IMR-90 (cell line): ENCODE measurements around the gene HOXB2. TPM values are rescaled to one million over a fixed set of nuclear protein-coding genes. Genes with fewer than 3 reads are reported as not detected.

Experiments used
- ATAC-seq: fragments of 200-7000 bp; cut with Tn5 transposase; 2 replicates; pipeline ENCODE4 v1.9.1; 2020; ENCODE audit warnings: low read depth, mild to moderate bottlenecking, moderate library complexity
- BruUV-seq: library from RNA; stranded (reverse); fragments of 400-500 nt; replicated peaks from 2 replicates; lab custom pipeline; 2021; lab: Mats Ljungman, UMichigan
- CTCF ChIA-PET: fragments of 300-600 bp; formaldehyde crosslinking; extraction: SDS; loops from one replicate; lab custom pipeline; 2021; ENCODE audit warnings: antibody characterized with exemption; lab: Yijun Ruan, JAX
- POLR2A ChIA-PET: fragments of 300-600 bp; sonication (Branson Sonifier 250); formaldehyde crosslinking; loops from one replicate; lab custom pipeline; 2022; ENCODE audit warnings: antibody characterized with exemption; ENCODE audit not compliant: unreplicated experiment; lab: Charles Lee
- DNase-seq: peaks from one replicate; pipeline ENCODE4 v3.0.0; 2013
- H2AFZ ChIP-seq: replicated peaks from 2 replicates; pipeline ENCODE3; 2013; ENCODE audit warnings: low read length, mild to moderate bottlenecking; ENCODE audit not compliant: poor library complexity
- H2AK5ac ChIP-seq: 2 replicates; pipeline ENCODE4 v1.6.1; 2013; ENCODE audit warnings: low read depth, low read length, inconsistent platforms
- H2AK9ac ChIP-seq: replicated peaks from 2 replicates; pipeline ENCODE3; 2013; ENCODE audit warnings: mild to moderate bottlenecking, low read depth, low read length, moderate library complexity; ENCODE audit not compliant: poor library complexity
- H2BK120ac ChIP-seq: 2 replicates; pipeline ENCODE4 v1.6.1; 2013; ENCODE audit warnings: low read depth, low read length, inconsistent platforms
- H2BK15ac ChIP-seq: 3 replicates; pipeline ENCODE4 v1.6.1; 2013; ENCODE audit warnings: low read depth, low read length, inconsistent platforms
- H2BK20ac ChIP-seq: 2 replicates; pipeline ENCODE4 v1.6.1; 2013; ENCODE audit warnings: low read depth, mild to moderate bottlenecking, inconsistent platforms, low read length, moderate library complexity
- H2BK5ac ChIP-seq: 2 replicates; pipeline ENCODE4 v1.6.1; 2013; ENCODE audit warnings: mild to moderate bottlenecking, low read depth, low read length, inconsistent platforms; ENCODE audit not compliant: poor library complexity, severe bottlenecking
- H3K14ac ChIP-seq: replicated peaks from 2 replicates; pipeline ENCODE4 v1.6.1; 2013; ENCODE audit warnings: low read depth, low read length, inconsistent platforms
- H3K18ac ChIP-seq: 2 replicates; pipeline ENCODE4 v1.6.1; 2013; ENCODE audit warnings: low read depth, low read length, control low read depth
- H3K23ac ChIP-seq: 2 replicates; pipeline ENCODE4 v1.6.1; 2013; ENCODE audit warnings: low read depth, low read length, inconsistent platforms
- H3K27ac ChIP-seq: 2 replicates; pipeline ENCODE4 v1.5.1; 2013; ENCODE audit warnings: mild to moderate bottlenecking, control low read depth, low read length; ENCODE audit not compliant: insufficient read depth
- H3K27me3 ChIP-seq: 2 replicates; pipeline ENCODE4 v1.6.1; 2013; ENCODE audit warnings: low read length; ENCODE audit not compliant: control insufficient read depth, insufficient read depth
- H3K36me3 ChIP-seq: 2 replicates; pipeline ENCODE4 v1.6.1; 2013; ENCODE audit warnings: low read length, mixed read lengths; ENCODE audit not compliant: control insufficient read depth, insufficient read depth
- H3K4ac ChIP-seq: 2 replicates; pipeline ENCODE4 v1.6.1; 2013; ENCODE audit warnings: low read depth, low read length, inconsistent platforms
- H3K4me1 ChIP-seq: 2 replicates; pipeline ENCODE4 v1.6.1; 2013; ENCODE audit warnings: low read length, mixed read lengths; ENCODE audit not compliant: control insufficient read depth, insufficient read depth
- H3K4me2 ChIP-seq: 2 replicates; pipeline ENCODE4 v1.6.1; 2013; ENCODE audit warnings: low read depth, mild to moderate bottlenecking, control low read depth, low read length, moderate library complexity
- H3K4me3 ChIP-seq: 2 replicates; pipeline ENCODE4 v1.5.1; 2013; ENCODE audit warnings: low read depth, mild to moderate bottlenecking, control low read depth, low read length, moderate library complexity; ENCODE audit not compliant: insufficient read depth
- H3K56ac ChIP-seq: 2 replicates; pipeline ENCODE4 v1.6.1; 2013; ENCODE audit warnings: low read length, inconsistent platforms; ENCODE audit not compliant: insufficient read depth; ENCODE audit errors: extremely low read depth
- H3K79me1 ChIP-seq, 2 experiments: 2 replicates each; pipeline ENCODE4 v1.6.1; 2013; ENCODE audit warnings: low read length in 2 of 2, inconsistent platforms in 1 of 2, low read depth in 1 of 2
- H3K9ac ChIP-seq: 2 replicates; pipeline ENCODE4 v1.6.1; 2013; ENCODE audit warnings: low read depth, low read length, control low read depth
- H3K9me1 ChIP-seq: 2 replicates; pipeline ENCODE4 v1.6.1; 2013; ENCODE audit warnings: low read length, inconsistent platforms; ENCODE audit not compliant: insufficient read depth
- H3K9me3 ChIP-seq: 2 replicates; pipeline ENCODE4 v1.6.1; 2013; ENCODE audit warnings: low read length; ENCODE audit not compliant: control insufficient read depth, insufficient read depth
- H4K20me1 ChIP-seq: 2 replicates; pipeline ENCODE4 v1.6.1; 2013; ENCODE audit warnings: low read length, inconsistent platforms; ENCODE audit not compliant: insufficient read depth
- H4K5ac ChIP-seq: 2 replicates; pipeline ENCODE4 v1.6.1; 2013; ENCODE audit warnings: mild to moderate bottlenecking, low read depth, low read length, control low read depth
- H4K8ac ChIP-seq, 2 experiments: 2 replicates each; pipeline ENCODE4 v1.6.1; 2013; ENCODE audit warnings: low read depth in 2 of 2, low read length in 2 of 2, control low read depth in 1 of 2, inconsistent platforms in 1 of 2
- H4K91ac ChIP-seq: 2 replicates; pipeline ENCODE4 v1.6.1; 2013; ENCODE audit warnings: low read depth, low read length, inconsistent platforms; ENCODE audit not compliant: insufficient read depth
- MAZ ChIP-seq: IDR thresholded peaks from 2 replicates; pipeline ENCODE4 v1.6.1; 2012; ENCODE audit warnings: low read depth, mild to moderate bottlenecking, low read length, improper control_type of control experiment, moderate library complexity, borderline replicate concordance
- POLR2A ChIP-seq: IDR thresholded peaks from 2 replicates; pipeline ENCODE4 v1.6.1; 2012; ENCODE audit warnings: mild to moderate bottlenecking, low read depth, low read length
- WGBS, 2 experiments: methylation state at CpG; one replicate each; pipeline versions ENCODE4 v1.1.5 to v1.1.7; 2013; ENCODE audit warnings: missing lambda C conversion rate in 2 of 2; ENCODE audit not compliant: insufficient read length in 1 of 2; ENCODE audit errors: extremely low coverage in 2 of 2; 5-methylcytosine and 5-hydroxymethylcytosine counted together
- dilution Hi-C: fragments of 300-500 bp; cut with HindIII; formaldehyde crosslinking; loops from one replicate; pipeline ENCODE4 v1.14.3; 2018; ENCODE audit warnings: low sequenced_read_pairs; ENCODE audit not compliant: unreplicated experiment
- in situ Hi-C: fragments of 300-500 bp; cut with MboI; formaldehyde crosslinking; loops from 3 replicates; pipeline ENCODE4 v1.14.3; 2019; ENCODE audit warnings: low sequenced_read_pairs, inconsistent platforms, mixed read lengths
- intact Hi-C: fragments of 100-400 bp; cut with micrococcal nuclease; formaldehyde crosslinking; loops from 2 replicates; pipeline ENCODE4 v1.10.0; 2022
- polyA plus RNA-seq, 3 experiments: library from polyadenylated mRNA; depleted of rRNA; stranded (reverse); fragments of >200 nt; gene quantifications; 2 replicates each; pipeline ENCODE4 v1.2.3, GENCODE V29; 2012; ENCODE audit warnings: low replicate concordance in 1 of 3
- total RNA-seq: library from RNA; depleted of rRNA; stranded (reverse); fragments of >200 nt; gene quantifications from 2 replicates; pipeline ENCODE4 v1.2.3, GENCODE V29; 2012
- TF ChIP-seq, protein P1 (sequence below): fragments of 150-350 bp; IDR thresholded peaks from 2 replicates; pipeline ENCODE4 v1.6.1; 2016; ENCODE audit warnings: low read depth, mild to moderate bottlenecking, low read length, moderate library complexity, borderline replicate concordance

Gene HOXB2
- total and polyA plus RNA-seq, 2 of the 4 experiments (the other 2 are of a cell fraction) = 2.7 to 29.9 TPM

DNA sequence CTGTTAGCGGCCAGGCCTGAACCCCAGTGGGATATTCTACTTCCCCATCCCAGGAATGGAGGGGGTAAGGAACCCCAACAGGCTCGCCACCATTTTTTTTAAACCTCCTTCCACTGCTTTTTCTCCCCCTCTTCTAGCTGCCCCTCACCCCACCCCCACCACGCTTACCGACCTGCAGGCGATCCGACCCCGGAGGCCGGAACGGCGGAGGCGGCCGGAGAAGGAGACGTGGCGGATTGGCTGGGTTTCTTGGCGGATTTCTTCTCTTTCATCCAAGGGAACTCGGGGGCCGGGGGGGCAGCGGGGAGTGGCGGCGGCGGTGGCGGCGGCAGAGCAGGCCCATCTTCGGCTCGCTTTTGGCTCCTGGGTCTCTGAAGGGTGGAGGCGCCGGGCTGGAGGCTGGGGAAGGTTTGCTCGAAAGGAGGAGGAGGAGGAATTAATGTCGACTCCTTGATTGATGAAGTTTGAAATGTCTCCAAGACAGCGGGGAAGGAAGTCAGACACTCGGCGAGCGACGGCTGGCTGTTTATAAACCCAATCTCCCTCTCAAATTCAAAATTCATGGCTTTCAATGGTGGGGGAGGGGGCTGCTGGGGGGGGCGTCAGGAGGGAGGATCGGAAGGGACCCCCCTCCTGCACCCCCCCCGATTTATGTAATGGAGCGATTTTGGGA, 424 bp downstream of the HOXB2 start:
- intact Hi-C loops = no loop called here

More for the DNA sequence above, 424 bp downstream of the HOXB2 start:
- H3K14ac ChIP-seq = peak overlapping the region; percentile 99
- H2BK5ac ChIP-seq = peak overlapping the region; percentile 96
- H3K9me1 ChIP-seq = peaks cover 8% of the 10 kb centered on the region
- peak overlapping the region; percentile 99 for H3K27ac ChIP-seq
- H4K91ac ChIP-seq = peak overlapping the region; percentile 92
- dilution Hi-C loops = no loop called here
- TF ChIP-seq, protein P1, sequence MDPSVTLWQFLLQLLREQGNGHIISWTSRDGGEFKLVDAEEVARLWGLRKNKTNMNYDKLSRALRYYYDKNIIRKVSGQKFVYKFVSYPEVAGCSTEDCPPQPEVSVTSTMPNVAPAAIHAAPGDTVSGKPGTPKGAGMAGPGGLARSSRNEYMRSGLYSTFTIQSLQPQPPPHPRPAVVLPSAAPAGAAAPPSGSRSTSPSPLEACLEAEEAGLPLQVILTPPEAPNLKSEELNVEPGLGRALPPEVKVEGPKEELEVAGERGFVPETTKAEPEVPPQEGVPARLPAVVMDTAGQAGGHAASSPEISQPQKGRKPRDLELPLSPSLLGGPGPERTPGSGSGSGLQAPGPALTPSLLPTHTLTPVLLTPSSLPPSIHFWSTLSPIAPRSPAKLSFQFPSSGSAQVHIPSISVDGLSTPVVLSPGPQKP = no peak
- TF ChIP-seq MAZ (peak; percentile 11; the same call in 1 of the 2 replicates), POLR2A (peak; percentile 31; the same call in 1 of the 2 replicates)
- H3K9me3 ChIP-seq = no peaks in the 10 kb centered on the region
- H3K4ac ChIP-seq = peak overlapping the region; percentile 98
- H2AFZ ChIP-seq = no peak overlapping the region
- H2BK120ac ChIP-seq = peak overlapping the region; percentile 91
- peaks cover 4 to 34% of the 10 kb centered on the region in 2 experiments; a peak in 2 of 4 replicates for H3K79me1 ChIP-seq
- H3K9ac ChIP-seq = peak overlapping the region; percentile 100
- peak overlapping the region; percentile 96 for H3K4me3 ChIP-seq
- H3K36me3 ChIP-seq = peaks cover 24% of the 10 kb centered on the region
- ChIA-PET CTCF (interaction anchor here (0.6 kb wide), 1 partner anchor 144 kb away, joined by 6 read pairs; no protein-coding TSS in a partner anchor), POLR2A (interaction anchor here (1.0 to 1.7 kb wide), 2 partner anchors 48 to 61 kb away, joined by 3 to 5 read pairs; no protein-coding TSS in a partner anchor)
- peaks cover 32% of the 10 kb centered on the region for H3K4me1 ChIP-seq
- peak overlapping the region; percentile 80 for H3K4me2 ChIP-seq
- peak overlapping the region; percentile 96 for H3K18ac ChIP-seq
- H4K5ac ChIP-seq = peak overlapping the region; percentile 84
- peak overlapping the region; percentile 27; the same call in 1 of the 2 replicates for H2BK20ac ChIP-seq
- H2BK15ac ChIP-seq = peak overlapping the region; percentile 65; the same call in 1 of the 3 replicates
- no peaks in the 10 kb centered on the region for H4K20me1 ChIP-seq
- no TSS peak for BruUV-seq
- peak overlapping the region; percentile 80 to 94; a peak in 3 of 4 replicates for H4K8ac ChIP-seq
- in situ Hi-C loops = loop anchor here (10.0 kb wide), 1 partner anchor 190 kb away; no protein-coding TSS in a partner anchor
- H2AK9ac ChIP-seq = peak overlapping the region; percentile 18
- H3K27me3 ChIP-seq = no peaks in the 10 kb centered on the region
- peak overlapping the region; percentile 99 for H3K56ac ChIP-seq
- peak overlapping the region; percentile 88 for H2AK5ac ChIP-seq
- ATAC-seq (peak; percentile 53), DNase-seq (peak; percentile 93)
- H3K23ac ChIP-seq = peak overlapping the region; percentile 100
- WGBS, 2 experiments = no CpG with 5 or more reads among the region's 38 CpGs
